Activated CD4-positive, alpha-beta T cell treated with anti-CD3 and anti-CD28 coated beads, Interleukin-2, amount 50 U/mL, for 1 hour (primary cell): Measurements from ENCODE around the gene RCE1.

Source experiments
- DNase-seq: peaks from one replicate; pipeline ENCODE4 v3.0.0-alpha.2; 2020

RCE1 gene

DNA sequence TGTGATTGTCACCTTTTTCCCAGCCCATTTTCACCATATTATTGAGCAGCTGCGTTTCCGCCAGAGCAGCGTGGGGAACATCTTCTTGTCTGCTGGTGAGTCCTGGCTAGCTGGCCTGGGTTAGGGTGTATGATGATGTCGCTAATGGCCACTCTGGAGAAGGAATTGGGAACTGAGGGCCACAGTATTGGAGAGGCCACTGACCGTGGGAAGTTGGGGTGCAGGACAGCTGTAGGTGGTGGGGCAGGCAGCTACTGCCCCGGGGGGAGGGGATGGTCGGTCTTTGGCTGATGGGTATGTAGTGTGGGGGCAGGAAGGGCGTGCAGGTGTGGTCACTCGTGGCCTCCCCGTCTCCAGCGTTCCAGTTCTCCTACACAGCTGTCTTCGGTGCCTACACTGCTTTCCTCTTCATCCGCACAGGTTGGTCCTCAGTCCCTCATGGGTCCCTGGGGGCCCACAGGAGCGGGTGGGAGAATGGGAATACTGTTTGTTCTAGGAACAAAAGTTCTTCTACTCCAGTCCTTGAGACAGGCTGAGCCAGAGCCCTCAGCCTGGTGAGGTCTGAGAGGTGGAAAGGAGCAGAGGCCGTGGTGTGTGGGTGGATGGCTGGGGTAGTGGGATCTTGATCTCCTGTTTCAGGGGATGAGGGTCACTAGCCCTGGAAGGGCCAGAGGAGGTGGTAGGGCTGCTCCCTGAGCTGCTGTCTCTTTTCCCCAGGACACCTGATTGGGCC, 2.1 kb downstream of the RCE1 start:
- DNase-seq: no peak

DNA sequence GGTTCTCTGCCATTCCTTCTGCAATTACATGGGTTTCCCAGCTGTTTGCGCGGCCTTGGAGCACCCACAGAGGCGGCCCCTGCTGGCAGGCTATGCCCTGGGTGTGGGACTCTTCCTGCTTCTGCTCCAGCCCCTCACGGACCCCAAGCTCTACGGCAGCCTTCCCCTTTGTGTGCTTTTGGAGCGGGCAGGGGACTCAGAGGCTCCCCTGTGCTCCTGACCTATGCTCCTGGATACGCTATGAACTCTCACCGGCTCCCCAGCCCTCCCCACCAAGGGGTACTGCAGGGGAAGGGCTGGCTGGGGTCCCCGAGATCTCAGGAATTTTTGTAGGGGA, 2.6 kb downstream of the RCE1 start:
- no peak for DNase-seq

DNA sequence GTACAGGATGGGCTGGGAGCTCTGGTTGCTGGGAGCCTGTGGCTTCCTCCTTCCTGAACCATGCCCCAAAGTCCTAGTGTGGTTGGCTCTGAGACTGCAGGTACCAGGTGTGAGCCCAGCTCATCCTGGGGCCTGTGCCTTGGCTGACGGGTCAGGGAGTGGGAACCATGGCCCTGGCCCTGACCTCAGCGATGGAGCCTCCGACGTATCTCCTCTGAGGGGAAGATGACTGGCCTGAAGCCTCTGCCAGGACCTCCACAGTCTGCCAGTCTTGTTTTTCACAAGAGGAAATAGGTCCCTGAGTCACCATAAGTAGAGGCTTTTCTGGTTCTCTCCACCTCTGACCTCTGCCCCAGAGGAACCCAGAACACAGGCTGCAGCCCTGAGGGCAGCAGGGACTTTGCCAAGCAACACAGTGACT, 3.4 kb downstream of the RCE1 start:
- DNase-seq: no peak

DNA sequence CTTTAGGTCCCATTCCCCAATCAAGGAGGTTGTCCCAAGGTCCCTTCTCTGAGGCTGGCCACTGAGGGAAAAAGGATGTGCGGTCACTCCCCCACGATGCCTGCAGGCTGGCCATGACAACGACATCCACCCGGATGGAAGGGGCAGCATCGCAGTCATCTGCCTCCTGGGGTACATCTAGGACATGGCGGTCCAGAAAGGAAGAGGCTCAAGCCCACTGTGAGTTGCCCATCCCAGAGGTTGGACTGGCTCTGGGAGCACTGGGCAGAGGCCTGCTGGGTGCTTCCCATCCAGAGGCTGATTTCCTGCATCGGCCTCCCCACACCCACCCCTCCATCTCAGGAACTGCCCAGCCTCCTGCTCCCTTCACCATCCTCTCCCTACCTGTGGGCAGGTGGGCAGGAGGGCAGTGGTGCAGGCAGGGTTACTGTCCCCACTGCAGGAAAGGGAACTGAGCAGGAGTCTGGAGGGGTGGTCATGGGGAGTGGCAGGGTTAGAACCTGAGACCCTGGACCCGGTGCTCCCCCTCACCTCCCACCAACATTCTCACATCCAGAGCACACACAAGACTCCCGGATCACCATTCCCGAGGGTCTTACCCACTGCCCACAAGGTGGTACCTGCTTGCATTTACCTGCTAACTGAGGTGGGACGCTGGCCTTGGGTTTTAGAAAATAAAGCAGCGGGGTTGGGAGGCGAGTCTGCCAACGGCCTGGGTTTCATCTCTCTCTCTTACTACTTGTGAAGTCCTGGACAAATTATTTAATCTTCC, 4.4 kb downstream of the RCE1 start:
- no peak for DNase-seq

DNA sequence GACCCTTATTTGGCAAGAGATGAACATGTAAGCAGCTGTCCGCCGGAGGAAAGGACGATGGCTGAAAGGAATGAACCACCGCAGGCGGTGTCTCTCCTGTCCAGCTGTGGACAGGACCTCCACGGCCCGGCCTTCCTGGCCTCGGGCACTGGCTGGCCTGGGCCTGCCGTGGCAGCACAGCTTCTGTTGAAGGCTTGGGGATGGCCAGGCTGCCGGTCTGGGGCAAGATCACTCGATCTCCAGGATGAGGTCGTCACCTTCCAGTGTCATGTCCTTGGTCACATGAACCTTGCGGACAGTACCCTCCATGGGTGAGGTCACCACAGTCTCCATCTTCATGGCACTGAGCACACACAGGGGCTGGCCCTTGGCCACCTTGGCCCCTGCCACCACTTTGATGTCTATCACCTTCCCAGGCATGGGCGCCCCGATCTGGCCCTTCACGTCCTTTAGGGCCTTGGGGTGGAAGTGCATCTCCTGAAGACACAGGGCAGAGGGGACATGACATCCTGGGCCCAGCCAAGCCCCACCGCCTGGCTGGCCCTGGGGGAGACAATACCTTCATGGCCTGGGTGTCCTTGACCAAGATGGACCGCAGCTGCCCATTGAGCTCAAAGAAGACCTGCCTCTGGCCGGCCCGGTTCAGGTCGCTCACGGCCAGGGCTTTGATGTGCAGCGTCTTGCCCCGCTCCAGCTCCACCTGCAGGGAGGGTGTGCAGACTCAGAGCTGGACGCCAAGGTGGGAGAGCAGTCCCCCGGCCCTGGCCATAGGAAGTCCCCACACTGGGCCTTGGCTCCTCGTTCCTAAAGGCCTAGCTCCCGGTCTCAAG, 5.6 kb downstream of the RCE1 start:
- DNase-seq: no peak

DNA sequence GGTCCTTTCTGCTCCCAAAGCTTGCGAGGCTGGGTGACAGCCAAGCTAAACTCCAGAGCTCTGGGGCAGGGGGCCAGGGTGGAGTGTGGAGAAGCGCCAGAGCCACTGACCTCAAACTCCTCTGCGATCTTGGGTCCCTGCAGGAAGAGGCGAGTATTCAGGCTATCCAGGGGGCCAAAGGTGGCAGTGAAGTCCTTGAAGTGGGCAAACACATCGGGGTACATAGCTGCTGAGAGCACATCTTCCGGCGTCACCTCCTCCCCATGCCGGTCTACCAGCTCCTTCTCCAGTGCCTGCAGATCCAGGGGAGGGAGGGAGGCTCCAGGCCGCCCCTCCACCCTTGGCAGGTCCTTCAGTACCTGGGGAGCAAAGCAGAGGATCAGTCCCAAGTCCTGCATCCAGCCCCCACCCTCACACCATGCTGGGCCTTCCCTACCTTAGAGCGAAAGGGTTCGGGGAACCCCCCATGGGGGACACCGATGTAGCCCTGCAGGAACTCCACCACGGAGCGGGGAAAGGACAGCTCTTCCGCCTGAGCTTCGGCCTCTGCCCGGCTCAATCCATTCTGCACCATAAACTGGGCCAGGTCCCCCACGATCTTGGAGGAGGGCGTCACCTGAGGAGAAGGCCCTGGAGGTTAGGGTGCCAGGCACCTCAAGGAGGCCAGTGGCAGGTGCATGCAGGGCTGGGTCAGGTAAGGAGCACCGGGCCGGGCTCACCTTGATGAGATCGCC, 6.4 kb downstream of the RCE1 start:
- no peak for DNase-seq

DNA sequence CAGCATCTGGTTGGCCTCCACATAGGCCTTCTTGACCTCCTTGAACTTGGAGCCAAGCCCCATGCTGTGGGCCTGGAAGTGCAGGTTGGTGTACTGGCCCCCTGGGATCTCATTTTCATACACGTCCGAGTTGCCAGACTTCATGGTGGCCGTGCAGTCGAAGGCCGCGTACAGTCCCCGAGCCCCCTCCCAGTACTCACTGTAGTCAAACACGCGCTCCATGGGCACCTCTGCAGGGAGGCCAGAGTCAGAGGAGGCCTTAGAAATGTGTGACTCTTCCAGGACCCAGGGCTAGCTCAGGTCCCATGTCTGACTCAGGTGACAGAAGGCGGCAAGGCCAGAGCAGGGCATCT, 7.0 kb downstream of the RCE1 start:
- DNase-seq: no peak

DNA sequence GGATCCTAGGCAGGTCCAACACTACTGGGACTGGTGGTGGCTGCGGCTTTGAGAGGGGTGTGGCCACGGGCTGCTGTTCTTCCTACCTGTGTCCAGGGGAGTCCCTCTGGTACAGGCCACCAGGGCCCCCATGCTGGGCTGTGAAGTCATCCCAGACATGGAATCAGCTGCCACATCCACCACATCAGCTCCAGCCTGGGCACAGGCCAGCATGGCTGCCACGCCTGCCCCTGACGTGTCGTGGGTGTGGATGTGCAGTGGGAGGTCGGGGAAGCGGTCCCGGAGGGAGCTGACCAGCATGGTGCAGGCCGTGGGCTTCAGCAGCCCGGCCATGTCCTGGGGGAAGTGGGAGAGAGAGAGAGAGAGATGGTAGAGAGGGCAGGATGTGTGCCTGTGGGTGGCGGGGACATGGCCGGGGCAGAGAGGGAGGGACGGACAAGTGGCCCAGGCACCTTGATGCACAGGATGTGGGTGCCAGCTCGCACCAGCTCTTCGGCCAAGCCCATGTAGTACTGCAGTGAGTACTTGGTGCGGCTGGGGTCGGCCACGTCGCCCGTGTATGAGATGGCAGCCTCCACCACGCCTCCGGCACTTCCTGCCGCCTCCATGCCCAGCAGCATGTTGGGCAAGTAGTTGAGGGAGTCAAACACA, 7.5 kb downstream of the RCE1 start:
- no peak for DNase-seq

DNA sequence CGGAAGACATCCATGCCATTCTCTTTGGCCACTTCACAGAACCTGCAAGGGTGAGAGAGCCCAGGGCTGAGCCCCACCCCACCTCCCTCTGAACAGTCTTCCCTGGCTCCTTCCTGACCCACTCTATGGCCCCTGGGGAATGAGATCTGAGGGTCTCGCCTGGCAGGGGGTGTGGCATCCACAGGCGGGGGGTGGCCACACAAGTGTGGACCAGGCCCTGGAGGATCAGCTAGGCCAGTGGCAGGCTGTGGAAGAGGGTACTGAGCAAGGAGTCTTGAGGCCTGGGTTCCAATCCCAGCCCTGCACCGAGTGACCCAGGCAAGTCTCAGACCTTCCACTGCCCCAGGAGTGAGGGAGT, 8.0 kb downstream of the RCE1 start:
- no peak for DNase-seq

DNA sequence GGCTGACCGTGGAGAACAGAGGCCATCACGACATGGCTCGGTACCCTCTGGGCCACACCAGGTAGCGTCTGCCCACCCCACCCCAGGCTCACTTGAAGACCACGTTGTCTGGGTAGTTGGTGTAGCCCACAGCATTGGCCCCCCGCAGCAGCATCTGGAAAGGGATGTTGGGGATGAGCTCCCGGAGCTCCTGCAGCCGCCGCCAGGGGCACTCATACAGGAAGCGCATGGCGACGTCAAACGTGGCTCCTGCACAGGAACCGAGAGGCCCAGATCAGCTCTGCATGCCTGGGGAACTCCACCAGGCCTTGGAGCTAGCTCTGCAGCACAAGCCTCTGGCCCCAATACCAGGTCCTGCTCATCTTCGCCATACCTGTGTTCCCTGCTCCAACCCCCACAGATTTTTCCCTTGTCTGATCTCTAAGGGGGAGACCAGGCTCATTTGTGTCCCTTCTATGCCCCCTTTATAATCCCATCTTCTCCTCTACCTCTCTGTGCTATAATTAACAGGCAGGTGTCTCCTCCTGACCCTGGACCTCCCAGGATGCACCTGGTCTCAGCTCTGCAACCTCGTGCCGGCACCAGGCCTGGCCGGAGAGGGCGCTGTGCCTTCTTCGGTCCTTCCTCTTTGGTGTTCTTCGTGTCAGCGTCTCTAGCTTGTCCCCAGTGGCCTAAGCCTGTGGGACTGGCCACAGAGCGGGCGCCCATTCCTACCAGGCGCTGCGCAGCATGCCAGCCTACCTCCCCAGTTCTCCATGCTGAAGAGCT, 8.6 kb downstream of the RCE1 start:
- DNase-seq: peak; percentile 15

DNA sequence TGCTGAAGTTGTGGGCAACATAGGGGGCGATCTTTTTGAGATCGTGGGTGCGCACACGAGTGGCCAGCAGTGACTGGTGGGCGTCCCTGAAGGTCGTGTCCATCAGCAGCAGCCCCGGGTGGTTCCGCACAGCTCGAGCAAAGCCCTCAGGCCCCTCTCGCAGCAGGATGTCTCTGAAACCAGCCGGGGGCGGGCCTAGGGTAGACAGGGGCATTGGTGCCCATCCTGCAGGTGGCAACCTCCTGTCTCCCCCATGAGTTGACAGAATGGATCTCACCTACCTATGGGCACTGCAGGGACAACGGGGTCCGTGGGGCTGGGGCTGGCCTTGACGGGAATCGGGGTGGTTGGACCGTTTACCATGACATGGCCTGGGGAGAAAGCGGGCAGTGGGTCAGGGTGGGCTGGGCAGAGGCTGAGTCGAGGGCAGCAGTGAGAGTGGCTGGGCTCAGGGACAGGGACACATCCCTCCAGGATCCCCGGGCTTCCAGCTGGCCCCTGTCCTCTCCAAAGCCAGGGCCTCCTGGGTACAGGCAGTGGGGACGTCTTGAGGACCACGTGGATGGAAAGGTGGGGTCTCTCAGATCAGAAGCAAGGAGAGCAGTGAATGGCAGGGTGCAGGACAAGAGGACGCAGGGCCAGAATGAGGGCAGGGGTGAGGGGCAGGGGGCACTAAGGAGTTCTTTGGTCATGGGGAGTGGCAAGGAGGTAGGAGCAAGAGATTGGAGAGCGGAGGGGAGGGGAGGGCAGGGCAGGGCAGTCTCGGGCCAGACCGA, 9.4 kb downstream of the RCE1 start:
- no peak for DNase-seq

DNA sequence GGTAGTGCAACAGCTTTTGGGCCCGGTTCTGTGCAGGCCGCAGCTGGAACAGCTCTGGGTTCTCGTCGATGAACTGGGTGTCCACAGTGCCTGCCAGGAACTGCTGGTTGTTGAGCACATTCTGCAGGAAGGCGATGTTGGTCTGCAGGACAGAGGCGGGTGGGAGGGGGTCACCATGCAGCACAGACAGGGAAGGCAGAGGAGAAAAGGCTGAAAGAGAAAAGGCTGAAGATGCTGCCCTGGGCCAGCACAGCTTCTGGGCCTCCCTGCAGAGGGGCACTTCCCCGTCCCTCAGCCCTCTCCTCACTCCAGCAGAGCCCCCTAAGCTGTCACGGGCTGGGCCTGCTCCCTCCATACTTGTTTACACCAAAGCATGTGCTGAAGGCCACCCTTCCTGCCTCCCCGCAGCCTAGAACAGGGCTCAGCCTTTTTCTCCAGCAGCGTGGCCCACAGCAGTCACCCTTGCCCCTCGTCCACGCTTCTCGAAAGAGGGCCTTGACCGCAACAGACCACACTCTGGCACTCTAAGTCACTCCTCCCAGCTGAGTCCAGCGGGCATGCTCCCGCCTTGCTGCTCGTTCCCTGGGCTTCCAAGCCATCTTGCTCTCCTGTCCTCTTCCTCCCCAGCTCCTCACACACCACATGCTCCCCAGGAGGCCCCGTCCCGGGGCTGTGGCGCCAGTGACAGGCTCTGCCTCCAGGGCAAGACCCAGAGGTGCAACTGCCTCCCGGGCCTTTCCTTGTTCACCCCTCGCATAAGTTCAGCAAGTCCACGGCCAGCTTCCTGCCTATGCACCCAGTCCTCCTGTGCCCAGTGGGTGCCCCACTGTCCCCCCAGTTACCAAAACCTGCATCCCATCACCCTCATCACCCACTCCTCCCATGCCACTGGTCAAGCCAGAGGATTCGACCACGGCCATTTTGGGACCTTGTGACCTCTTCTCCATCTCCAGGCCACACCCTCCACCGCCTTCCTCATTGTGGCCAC, 10.3 kb downstream of the RCE1 start:
- DNase-seq: no peak

DNA sequence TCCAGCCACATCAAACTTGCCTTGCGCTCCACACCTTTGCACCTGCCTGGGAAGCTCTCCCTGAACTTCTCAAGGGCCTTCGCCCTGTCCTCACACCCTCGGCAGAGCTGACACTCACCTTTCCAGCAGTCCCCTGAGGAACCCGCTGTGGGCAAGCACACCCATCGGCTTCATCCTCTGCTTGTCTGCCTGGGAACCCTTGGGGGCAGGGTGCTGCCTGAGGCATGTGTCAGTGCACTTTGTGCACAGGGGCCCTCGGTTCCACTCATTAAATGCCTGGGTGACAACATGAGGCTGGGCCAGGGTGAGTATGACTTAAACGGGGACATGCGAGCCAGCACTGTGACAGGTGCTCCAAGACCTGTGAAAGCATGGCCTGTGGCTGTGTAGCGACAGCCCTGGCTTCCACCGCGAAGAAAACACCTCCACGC, 11.0 kb downstream of the RCE1 start:
- DNase-seq: no peak

DNA sequence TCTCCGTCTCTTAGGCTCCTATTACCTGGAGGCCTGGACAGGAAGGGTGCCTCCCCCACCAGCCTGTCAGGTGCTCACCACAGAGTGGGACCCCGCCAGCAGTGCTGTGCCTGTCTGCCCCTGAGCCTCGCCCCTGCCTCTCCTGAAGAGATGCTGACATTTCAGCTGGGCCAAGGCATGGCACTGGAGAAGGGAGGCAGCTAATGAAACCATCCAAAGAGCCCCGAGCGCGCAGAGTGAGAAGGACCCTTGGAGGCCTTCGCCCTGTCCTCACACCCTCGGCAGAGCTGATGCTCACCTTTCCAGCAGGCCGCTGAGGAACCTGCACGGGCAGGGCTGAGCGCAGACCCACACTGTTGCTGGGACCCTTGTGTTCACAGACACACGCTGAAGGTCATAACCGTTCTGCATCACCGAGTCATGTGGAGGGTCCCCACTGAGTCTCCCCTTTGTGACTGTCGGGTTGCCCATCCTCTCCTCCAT, 11.5 kb downstream of the RCE1 start:
- DNase-seq: no peak

DNA sequence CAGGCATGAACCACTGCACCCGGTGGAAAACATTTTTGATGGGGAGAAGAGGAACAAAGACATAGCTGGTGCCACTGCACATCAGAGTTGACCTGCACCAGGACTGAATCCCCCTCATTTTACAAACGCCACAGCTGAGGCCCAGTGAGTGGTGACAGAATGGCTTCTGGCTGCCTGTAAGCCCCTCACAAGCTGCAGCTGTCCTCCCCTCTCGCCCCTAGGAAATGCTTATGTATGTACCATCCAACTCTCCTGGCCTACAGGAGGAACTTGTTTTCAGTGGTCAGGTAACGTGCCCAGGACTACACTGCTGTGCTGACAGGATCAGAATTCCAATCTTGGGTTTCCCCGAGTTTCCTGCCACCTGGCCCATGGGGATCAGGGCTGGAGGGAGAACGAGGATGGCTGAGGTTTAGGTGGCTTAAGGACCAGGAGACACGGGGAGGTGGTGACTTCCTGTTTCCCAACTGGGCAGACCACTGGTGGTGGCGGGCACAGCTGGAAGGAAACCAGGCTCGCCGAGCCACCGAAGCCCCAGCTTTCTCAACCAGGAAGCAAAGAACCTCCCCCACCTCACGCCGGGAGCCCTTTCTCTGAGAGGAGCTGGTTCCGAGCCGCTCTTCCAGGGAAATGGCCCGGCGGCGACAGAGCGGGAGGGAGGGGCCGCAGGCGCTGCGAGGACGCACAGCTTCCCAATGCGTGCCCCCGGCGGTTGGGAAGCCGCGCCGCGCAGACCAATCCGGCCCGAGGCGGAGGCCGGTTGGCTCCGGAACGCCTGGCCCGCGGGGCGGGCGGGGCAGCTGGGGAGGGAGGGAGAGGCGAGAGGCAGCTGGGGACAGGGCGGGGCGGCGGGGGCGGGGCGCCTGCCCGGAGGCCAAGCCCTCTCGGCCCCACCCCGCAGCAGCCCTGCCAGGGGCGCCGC, 12.6 kb downstream of the RCE1 start:
- peak; percentile 69 for DNase-seq

DNA sequence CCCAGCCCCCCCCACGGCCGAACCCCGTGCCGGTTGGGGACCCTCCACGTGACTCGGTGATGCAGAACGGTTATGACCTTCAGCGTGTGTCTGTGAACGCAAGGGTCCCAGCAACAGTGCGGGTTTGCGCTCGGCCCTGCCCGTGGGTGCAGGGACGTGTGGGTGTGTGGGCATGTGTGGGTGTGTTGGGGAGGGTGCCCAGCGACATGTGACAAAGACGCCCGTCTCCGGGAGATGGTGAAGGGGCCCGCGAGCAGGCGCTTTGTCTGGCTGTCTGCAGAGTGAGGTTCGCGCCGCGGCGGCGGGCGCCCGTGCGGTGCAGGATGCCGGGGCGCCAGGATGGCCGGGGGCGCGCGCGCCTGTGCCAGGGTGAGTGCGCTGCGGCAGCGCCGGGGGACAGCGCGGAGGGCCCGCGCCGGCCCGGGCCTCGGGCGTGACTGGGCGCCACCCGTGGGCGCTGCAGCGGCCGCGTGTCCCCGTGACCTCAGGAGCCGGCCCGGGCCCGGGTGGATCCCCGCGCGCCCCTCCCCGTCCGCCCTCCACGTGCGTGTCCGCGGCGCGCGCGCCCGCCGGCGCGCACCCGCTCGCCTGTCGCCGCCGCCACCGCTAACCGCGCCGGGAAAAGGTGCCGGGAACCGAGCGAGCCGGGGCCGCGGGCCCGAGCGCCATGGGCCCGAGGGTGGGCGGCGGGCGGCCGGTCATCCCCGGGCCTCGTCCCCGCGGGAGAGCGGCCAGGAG, 13.4 kb downstream of the RCE1 start, which contains the start of gene LRFN4:
Gene LRFN4 (plus strand): TSS at position 569 of the 738 bp plus-strand sequence. CDS start 681 bp downstream, outside the sequence.
- DNase-seq: peak; percentile 49

DNA sequence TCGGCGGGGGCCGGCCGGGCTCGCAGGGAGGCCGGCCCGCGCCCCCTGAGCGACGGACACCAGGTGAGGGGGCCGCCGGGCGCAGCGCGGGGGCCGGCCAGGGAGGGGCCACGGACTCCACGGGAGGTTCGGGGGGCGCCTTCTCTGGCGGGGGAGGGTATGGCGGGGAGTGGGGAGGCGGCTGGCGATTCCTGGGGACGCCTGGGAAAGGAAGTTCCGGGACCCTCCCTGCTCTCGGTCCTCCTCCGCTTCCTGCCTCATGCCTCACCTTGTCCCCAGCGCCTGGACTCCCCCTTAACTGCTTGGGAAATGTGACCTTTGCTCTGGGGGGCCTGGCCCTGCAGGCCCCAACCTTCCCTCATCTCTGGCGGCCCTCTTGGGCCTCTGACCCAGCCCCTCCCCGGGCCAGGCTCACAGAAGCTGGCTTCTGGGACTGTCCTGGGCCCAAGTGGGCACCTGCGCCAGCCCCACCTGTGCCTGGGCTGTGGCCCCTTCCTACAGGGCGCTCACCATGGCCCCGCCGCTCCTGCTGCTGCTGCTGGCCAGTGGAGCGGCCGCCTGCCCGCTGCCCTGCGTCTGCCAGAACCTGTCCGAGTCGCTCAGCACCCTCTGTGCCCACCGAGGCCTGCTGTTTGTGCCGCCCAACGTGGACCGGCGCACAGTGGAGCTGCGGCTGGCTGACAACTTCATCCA, 14.1 kb downstream of the RCE1 start:
- no peak for DNase-seq
